SJCRH30 (cell line): ENCODE measurements around the gene ACOD1. TPM values are rescaled to one million over a fixed set of nuclear protein-coding genes. Genes with fewer than 3 reads are reported as not detected.
"Not testable (repeated sequence)": the region's sequence is repeated elsewhere in the genome, so short reads cannot be mapped to it uniquely, and the experiment has no call there.

Source experiments
- DNase-seq, 2 experiments: peaks; one replicate each; pipeline ENCODE4 v3.0.0-alpha.2; 2015 to 2020
- H3K27ac ChIP-seq: fragments of 250-450 bp; sonication (Bioruptor Pico); 2 replicates; pipeline ENCODE4 v1.5.1; 2020; ENCODE audit warnings: mild to moderate bottlenecking, moderate library complexity
- H3K27me3 ChIP-seq: fragments of 250-450 bp; sonication (Bioruptor Pico); 2 replicates; pipeline ENCODE4 v1.5.1; 2020; ENCODE audit warnings: mild to moderate bottlenecking, moderate library complexity
- H3K36me3 ChIP-seq: fragments of 250-450 bp; sonication (Bioruptor Pico); 2 replicates; pipeline ENCODE4 v1.5.1; 2020; ENCODE audit warnings: mild to moderate bottlenecking, moderate library complexity
- H3K4me1 ChIP-seq: fragments of 250-450 bp; sonication (Bioruptor Pico); 2 replicates; pipeline ENCODE4 v1.5.1; 2020; ENCODE audit warnings: mild to moderate bottlenecking, moderate library complexity
- H3K4me3 ChIP-seq: fragments of 250-450 bp; sonication (Bioruptor Pico); 2 replicates; pipeline ENCODE4 v1.5.1; 2020; ENCODE audit warnings: mild to moderate bottlenecking, moderate library complexity
- H3K9me3 ChIP-seq: fragments of 250-450 bp; sonication (Bioruptor Pico); replicated peaks from 2 replicates; pipeline ENCODE4 v1.5.1; 2020; ENCODE audit warnings: mild to moderate bottlenecking, moderate library complexity
- total RNA-seq: library from RNA; depleted of rRNA; stranded (reverse); fragments of >200 nt; shearing (Covaris generic); gene quantifications from 2 replicates; pipeline ENCODE4 v1.2.3, GENCODE V29; 2014

Gene ACOD1
- total RNA-seq, 1 experiment from 2014 or later, result not detected

DNA sequence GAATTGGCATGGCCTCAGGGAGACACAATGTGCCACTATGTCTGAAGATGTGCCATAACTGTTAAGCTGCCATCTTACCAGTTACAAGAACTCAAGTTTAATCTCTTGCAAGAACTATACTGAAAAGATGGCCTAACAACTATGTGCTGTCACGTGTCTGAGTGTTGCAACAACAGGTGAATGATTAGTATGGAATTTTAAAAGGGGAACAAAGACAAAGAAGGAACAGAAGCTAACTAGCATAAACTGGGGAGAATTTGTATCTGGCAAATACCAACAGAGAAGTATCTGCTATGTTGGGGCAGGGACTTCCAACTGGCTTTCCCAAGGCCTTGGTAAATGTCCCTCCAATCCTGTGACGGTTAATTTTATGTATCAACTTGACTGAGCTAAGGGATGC, 11.5 kb upstream of the ACOD1 start:
- H3K9me3 ChIP-seq, result no peaks in the 10 kb centered on the region
- no peak overlapping the region; the same call in 1 of the 2 replicates for H3K27ac ChIP-seq
- H3K4me1 ChIP-seq, result peaks cover 5% of the 10 kb centered on the region
- no peaks in the 10 kb centered on the region for H3K36me3 ChIP-seq
- no peak overlapping the region for H3K4me3 ChIP-seq
- H3K27me3 ChIP-seq, result no peaks in the 10 kb centered on the region
- no peak for DNase-seq

GRCh38 chr13:76937281-76937820, 11.0 kb upstream of the ACOD1 start:
- H3K4me1 ChIP-seq, result peaks cover 5% of the 10 kb centered on the region
- H3K4me3 ChIP-seq, result no peak overlapping the region
- DNase-seq, result peak; percentile 28 to 37
- peak overlapping the region; percentile 37; the same call in 1 of the 2 replicates for H3K27ac ChIP-seq
- H3K27me3 ChIP-seq, result no peaks in the 10 kb centered on the region
- H3K36me3 ChIP-seq, result no peaks in the 10 kb centered on the region
- no peaks in the 10 kb centered on the region for H3K9me3 ChIP-seq

DNA sequence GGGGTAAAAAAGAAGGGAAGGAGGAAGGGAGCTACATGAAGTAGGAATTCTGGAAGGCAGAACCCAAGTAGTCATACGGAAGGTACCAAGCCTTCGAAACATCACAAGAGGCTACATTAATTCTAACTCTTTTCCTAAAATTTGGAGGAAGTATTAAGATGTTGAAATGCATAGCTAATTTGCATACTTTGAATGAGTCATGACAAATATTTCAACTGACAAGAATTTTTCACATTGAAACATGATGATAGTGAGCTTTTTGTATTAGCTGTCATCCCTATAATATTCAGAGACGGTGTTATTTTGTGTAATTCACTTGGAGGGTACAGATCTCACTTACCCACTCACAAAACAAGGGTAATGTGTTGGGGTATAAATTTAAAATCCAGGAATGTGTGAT, 9.1 kb upstream of the ACOD1 start:
- H3K9me3 ChIP-seq, result no peaks in the 10 kb centered on the region
- H3K27me3 ChIP-seq, result no peaks in the 10 kb centered on the region
- H3K27ac ChIP-seq, result no peak overlapping the region
- no peaks in the 10 kb centered on the region for H3K36me3 ChIP-seq
- DNase-seq, result no peak
- peaks cover 5% of the 10 kb centered on the region for H3K4me1 ChIP-seq
- H3K4me3 ChIP-seq, result no peak overlapping the region

- no peak overlapping the region for H3K27ac ChIP-seq
- no peaks in the 10 kb centered on the region for H3K9me3 ChIP-seq
- H3K27me3 ChIP-seq, result no peaks in the 10 kb centered on the region
- H3K36me3 ChIP-seq, result no peaks in the 10 kb centered on the region
- peaks cover 5% of the 10 kb centered on the region for H3K4me1 ChIP-seq
- DNase-seq, result no peak
- H3K4me3 ChIP-seq, result no peak overlapping the region
Observed at GRCh38 chr13:76942363-76942762, 5.9 kb upstream of the ACOD1 start.

DNA sequence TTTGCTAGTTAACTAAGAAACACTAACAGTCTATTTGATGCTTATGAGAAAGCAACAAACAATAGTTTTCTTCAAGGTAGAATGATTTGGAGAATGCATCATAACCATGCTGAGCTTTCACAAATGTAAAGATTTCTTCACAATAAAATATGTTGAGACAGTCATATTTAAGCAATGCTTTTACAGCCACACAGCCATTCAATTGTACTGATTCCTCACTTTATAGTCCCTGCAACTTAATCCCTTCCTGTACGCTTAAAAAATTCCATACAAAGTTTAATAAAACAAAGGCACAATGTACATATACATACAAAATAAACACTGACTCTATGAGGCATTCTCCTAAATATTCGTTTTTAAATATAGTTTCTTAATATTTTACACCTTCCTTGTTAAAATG, 4.7 kb upstream of the ACOD1 start:
- no peaks in the 10 kb centered on the region for H3K9me3 ChIP-seq
- no peaks in the 10 kb centered on the region for H3K4me1 ChIP-seq
- H3K27ac ChIP-seq, result no peak overlapping the region
- H3K36me3 ChIP-seq, result no peaks in the 10 kb centered on the region
- no peak for DNase-seq
- H3K27me3 ChIP-seq, result no peaks in the 10 kb centered on the region
- H3K4me3 ChIP-seq, result no peak overlapping the region

DNA sequence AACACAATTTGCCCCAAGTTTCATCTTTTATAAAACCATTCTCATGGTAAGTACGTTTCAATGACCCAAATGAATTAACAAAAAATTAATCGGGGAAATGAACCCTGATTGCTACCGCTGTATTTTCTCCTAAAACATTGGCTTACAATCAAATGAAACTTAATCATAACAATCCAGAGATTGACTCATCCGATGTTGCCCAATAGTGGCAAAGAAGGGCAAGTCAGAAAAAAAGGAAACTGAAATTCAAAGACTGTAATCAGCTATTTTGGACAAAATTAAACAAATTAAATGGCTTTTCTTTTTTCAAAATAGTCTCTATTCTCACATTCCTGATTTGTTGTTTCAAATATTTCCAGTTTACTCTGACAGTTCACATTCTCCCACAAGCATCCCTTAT, 3.9 kb upstream of the ACOD1 start:
- H3K4me3 ChIP-seq, result no peak overlapping the region
- H3K36me3 ChIP-seq, result no peaks in the 10 kb centered on the region
- DNase-seq, result no peak
- no peak overlapping the region for H3K27ac ChIP-seq
- H3K27me3 ChIP-seq, result no peaks in the 10 kb centered on the region
- H3K9me3 ChIP-seq, result no peaks in the 10 kb centered on the region
- no peaks in the 10 kb centered on the region for H3K4me1 ChIP-seq

GRCh38 chr13:76950101-76950500, 1.8 kb downstream of the ACOD1 start:
- DNase-seq, result no peak
- Histone ChIP-seq H3K27ac (no peak overlapping the region), H3K9me3 (no peaks in the 10 kb centered on the region), H3K4me1 (no peaks in the 10 kb centered on the region), H3K27me3 (no peaks in the 10 kb centered on the region), H3K4me3 (no peak overlapping the region), H3K36me3 (no peaks in the 10 kb centered on the region)

DNA sequence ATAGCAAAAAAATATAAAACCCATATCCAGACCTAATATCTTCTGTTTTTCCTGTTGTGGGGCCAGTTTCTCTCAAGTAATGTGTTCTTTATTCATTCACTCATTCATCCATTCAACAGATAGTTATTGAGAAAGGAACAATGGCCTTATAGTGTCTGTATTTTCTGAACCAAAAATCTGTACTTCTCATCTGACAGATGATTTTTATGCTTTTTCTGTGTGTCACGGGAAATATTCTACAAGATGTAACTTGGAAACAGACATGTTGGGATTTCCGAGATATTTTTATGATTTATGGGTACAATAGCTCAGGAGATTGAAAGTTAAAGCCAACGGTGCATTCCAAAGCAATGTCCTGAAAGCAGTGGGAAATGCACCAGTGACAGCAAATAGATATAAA, 5.7 kb downstream of the ACOD1 start:
- no peak for DNase-seq
- H3K27ac ChIP-seq, result no peak overlapping the region
- no peaks in the 10 kb centered on the region for H3K4me1 ChIP-seq
- no peaks in the 10 kb centered on the region for H3K27me3 ChIP-seq
- no peaks in the 10 kb centered on the region for H3K36me3 ChIP-seq
- H3K9me3 ChIP-seq, result no peaks in the 10 kb centered on the region
- H3K4me3 ChIP-seq, result no peak overlapping the region

DNA sequence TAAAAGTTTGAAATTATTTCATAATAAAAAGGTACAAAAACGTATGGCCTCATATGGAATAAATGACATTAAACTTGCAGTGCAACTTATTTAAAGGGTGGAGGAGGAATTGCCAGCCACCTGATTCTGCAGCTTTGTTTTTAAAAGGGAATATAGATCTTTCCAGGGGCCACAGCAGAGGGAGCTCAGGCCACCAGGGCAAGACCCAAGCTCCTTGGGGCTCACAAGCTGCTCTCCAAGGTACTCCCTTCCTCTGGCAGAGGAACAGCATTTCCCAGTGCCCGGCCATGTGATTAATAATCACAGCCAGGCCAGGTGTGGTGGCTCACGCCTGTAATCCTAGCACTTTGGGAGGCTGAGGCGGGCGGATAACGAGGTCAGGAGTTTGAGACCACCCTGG, 6.2 kb downstream of the ACOD1 start:
- Histone ChIP-seq H3K4me1 (no peaks in the 10 kb centered on the region), H3K36me3 (no peaks in the 10 kb centered on the region), H3K27ac (no peak overlapping the region), H3K27me3 (no peaks in the 10 kb centered on the region), H3K9me3 (no peaks in the 10 kb centered on the region), H3K4me3 (no peak overlapping the region)
- no peak for DNase-seq

DNA sequence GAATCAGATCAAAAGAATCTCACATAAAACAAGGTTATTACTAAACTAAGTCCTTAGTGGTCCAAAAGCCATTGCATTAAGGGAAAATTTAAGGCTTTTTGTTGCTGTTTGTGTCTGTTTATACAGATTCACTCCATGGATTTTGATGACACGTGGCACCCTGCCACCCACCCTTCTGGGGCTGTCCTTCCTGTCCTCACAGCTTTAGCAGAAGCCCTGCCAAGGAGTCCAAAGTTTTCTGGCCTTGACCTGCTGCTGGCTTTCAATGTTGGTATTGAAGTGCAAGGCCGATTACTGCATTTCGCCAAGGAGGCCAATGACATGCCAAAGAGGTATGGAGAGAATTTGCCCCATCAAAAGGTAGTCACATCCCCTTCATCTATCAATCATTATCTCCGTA, 6.9 kb downstream of the ACOD1 start:
- Histone ChIP-seq H3K4me3 (no peak overlapping the region), H3K27me3 (no peaks in the 10 kb centered on the region), H3K4me1 (no peaks in the 10 kb centered on the region), H3K9me3 (no peaks in the 10 kb centered on the region), H3K36me3 (no peaks in the 10 kb centered on the region), H3K27ac (no peak overlapping the region)
- no peak for DNase-seq

DNA sequence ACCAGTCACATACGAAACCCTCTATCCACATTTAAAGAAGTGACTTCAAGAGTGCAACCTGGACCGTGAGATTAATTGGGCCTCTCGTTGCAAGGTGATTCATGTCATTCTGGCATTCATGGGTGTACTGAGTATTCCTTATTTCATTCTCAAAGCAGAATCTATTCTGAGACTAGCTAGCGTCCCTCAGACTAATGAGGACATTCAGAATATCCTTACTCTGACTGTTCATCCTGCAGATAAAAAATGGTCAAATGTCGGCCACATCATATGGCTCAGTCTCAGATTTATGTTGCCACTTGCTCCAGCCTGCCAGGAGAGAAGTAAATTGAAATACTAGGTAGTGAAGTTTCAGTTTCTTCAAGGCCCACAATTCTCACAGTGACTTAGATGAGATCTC, 7.3 kb downstream of the ACOD1 start:
- DNase-seq, result no peak
- Histone ChIP-seq H3K27ac (no peak overlapping the region), H3K9me3 (no peaks in the 10 kb centered on the region), H3K4me3 (no peak overlapping the region), H3K36me3 (no peaks in the 10 kb centered on the region), H3K27me3 (no peaks in the 10 kb centered on the region), H3K4me1 (no peaks in the 10 kb centered on the region)

- Histone ChIP-seq H3K4me3 (no peak overlapping the region), H3K4me1 (no peaks in the 10 kb centered on the region), H3K27ac (no peak overlapping the region), H3K36me3 (no peaks in the 10 kb centered on the region), H3K9me3 (no peaks in the 10 kb centered on the region), H3K27me3 (no peaks in the 10 kb centered on the region)
- DNase-seq, result no peak
Observed at GRCh38 chr13:76958841-76959432, 10.6 kb downstream of the ACOD1 start.

DNA sequence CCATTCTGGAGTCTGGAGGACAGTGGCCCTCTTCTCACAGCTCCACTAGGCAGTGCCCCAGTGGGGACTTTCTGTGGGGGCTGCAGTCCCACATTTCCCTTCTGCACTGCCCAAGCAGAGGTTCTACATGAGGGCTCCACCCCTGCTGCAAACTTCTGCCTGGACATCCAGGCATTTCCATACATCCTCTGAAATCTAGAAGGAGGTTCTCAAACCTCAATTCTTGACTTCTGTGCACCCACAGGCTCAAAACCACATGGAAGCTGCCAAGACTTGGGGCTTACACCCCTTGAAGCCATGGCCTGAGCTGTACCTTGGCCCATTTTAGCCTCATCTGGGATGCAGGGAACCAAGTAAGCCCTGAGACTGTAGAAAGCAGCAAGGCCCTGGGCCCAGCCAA, 11.4 kb downstream of the ACOD1 start:
- H3K27ac ChIP-seq, result not testable (repeated sequence)

GRCh38 chr13:76965759-76966421, 17.6 kb downstream of the ACOD1 start:
- peak; percentile 43 to 58 for DNase-seq
- Histone ChIP-seq H3K27ac (no peak overlapping the region), H3K27me3 (no peaks in the 10 kb centered on the region), H3K4me1 (peaks cover 12% of the 10 kb centered on the region), H3K9me3 (no peaks in the 10 kb centered on the region), H3K36me3 (no peaks in the 10 kb centered on the region), H3K4me3 (no peak overlapping the region)

More for the DNA sequence above, 11.4 kb downstream of the ACOD1 start:
- H3K9me3 ChIP-seq, H3K4me3 ChIP-seq, H3K4me1 ChIP-seq, H3K36me3 ChIP-seq, DNase-seq, H3K27me3 ChIP-seq: not testable (repeated sequence)

GRCh38 chr13:76967031-76967430, 18.7 kb downstream of the ACOD1 start:
- DNase-seq, result no peak
- no peaks in the 10 kb centered on the region for H3K27me3 ChIP-seq
- H3K4me3 ChIP-seq, result no peak overlapping the region
- H3K36me3 ChIP-seq, result no peaks in the 10 kb centered on the region
- no peak overlapping the region for H3K27ac ChIP-seq
- no peaks in the 10 kb centered on the region for H3K9me3 ChIP-seq
- H3K4me1 ChIP-seq, result peaks cover 12% of the 10 kb centered on the region

DNA sequence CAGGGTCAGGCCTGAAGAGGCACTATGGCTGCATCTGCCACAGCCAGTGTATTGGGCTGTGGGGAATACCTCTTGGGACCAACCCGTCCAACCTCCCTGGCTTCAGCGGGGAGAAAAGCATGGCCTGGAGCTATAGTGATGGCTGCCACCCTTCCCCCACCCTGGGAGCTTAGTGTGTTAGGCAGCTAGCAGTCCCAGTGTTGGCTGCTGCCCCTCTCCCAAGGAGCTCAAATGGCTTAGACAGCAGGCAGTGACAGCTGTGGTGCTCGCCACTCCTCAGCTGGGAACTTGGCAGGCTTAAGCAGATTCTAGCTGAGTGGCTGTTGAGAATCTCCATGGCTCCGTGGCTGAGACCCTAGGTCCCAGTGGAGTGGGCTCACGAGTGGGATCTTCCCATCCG, 19.7 kb downstream of the ACOD1 start:
- H3K27me3 ChIP-seq, result no peaks in the 10 kb centered on the region

More for the DNA sequence above, 19.7 kb downstream of the ACOD1 start:
- Histone ChIP-seq H3K4me1 (peaks cover 12% of the 10 kb centered on the region), H3K9me3 (no peaks in the 10 kb centered on the region), H3K27ac (no peak overlapping the region), H3K36me3 (no peaks in the 10 kb centered on the region), H3K4me3 (no peak overlapping the region)
- peak; percentile 82 to 84 for DNase-seq
